ENCODE measurements around the gene TAX1BP1. TPM values are rescaled to one million over a fixed set of nuclear protein-coding genes. Genes with fewer than 3 reads are reported as not detected.

Gene TAX1BP1
- total RNA-seq, 1 donor from 2014 or later = 77.6 TPM

Other genes with a start within 250 kb of the TAX1BP1 start
- 33.8 and 39.1 TPM in 2 replicates for gene HIBADH, start 77.3 kb upstream of the TAX1BP1 start, total RNA-seq